ENCODE data around the gene RADIL. TPM values are rescaled to one million over a fixed set of nuclear protein-coding genes. Genes with fewer than 3 reads are reported as not detected.

RADIL gene
- total and polyA plus RNA-seq, 9 of the 15 experiments (the other 6 are each of a cell fraction or from before 2014, with no cell fraction given), result 0.06 to 8.1 (median 1.9) TPM; not detected in 1

DNA sequence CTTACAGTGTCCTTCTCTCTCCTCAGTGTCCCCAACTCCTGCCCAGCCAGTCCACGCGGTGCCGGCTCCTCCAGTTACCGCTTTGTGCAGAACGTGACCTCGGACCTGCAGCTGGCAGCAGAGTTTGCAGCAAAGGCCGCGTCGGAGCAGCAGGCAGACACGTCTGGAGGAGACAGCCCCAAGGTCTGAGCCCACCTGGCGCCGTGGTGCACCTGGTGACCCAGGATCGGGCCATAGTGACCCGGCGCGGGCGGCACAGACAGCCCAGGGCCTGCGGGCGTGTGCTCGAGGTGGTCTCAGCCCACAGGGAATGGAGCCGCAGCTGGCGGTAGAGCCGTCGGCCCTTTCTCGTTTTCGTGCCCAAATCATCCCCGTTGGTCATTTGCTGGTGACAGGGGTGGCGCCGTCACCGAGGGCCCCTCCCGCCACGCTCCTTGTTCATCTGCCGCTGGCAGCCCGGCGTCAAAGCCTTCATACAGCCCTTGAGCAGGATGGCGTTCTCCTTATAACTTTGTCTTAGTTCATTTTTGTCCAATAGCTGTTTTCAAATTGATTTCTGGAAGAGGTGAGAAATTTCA lies 129.0 kb downstream of the RADIL start (continued):
- TF ChIP-seq, protein P1, sequence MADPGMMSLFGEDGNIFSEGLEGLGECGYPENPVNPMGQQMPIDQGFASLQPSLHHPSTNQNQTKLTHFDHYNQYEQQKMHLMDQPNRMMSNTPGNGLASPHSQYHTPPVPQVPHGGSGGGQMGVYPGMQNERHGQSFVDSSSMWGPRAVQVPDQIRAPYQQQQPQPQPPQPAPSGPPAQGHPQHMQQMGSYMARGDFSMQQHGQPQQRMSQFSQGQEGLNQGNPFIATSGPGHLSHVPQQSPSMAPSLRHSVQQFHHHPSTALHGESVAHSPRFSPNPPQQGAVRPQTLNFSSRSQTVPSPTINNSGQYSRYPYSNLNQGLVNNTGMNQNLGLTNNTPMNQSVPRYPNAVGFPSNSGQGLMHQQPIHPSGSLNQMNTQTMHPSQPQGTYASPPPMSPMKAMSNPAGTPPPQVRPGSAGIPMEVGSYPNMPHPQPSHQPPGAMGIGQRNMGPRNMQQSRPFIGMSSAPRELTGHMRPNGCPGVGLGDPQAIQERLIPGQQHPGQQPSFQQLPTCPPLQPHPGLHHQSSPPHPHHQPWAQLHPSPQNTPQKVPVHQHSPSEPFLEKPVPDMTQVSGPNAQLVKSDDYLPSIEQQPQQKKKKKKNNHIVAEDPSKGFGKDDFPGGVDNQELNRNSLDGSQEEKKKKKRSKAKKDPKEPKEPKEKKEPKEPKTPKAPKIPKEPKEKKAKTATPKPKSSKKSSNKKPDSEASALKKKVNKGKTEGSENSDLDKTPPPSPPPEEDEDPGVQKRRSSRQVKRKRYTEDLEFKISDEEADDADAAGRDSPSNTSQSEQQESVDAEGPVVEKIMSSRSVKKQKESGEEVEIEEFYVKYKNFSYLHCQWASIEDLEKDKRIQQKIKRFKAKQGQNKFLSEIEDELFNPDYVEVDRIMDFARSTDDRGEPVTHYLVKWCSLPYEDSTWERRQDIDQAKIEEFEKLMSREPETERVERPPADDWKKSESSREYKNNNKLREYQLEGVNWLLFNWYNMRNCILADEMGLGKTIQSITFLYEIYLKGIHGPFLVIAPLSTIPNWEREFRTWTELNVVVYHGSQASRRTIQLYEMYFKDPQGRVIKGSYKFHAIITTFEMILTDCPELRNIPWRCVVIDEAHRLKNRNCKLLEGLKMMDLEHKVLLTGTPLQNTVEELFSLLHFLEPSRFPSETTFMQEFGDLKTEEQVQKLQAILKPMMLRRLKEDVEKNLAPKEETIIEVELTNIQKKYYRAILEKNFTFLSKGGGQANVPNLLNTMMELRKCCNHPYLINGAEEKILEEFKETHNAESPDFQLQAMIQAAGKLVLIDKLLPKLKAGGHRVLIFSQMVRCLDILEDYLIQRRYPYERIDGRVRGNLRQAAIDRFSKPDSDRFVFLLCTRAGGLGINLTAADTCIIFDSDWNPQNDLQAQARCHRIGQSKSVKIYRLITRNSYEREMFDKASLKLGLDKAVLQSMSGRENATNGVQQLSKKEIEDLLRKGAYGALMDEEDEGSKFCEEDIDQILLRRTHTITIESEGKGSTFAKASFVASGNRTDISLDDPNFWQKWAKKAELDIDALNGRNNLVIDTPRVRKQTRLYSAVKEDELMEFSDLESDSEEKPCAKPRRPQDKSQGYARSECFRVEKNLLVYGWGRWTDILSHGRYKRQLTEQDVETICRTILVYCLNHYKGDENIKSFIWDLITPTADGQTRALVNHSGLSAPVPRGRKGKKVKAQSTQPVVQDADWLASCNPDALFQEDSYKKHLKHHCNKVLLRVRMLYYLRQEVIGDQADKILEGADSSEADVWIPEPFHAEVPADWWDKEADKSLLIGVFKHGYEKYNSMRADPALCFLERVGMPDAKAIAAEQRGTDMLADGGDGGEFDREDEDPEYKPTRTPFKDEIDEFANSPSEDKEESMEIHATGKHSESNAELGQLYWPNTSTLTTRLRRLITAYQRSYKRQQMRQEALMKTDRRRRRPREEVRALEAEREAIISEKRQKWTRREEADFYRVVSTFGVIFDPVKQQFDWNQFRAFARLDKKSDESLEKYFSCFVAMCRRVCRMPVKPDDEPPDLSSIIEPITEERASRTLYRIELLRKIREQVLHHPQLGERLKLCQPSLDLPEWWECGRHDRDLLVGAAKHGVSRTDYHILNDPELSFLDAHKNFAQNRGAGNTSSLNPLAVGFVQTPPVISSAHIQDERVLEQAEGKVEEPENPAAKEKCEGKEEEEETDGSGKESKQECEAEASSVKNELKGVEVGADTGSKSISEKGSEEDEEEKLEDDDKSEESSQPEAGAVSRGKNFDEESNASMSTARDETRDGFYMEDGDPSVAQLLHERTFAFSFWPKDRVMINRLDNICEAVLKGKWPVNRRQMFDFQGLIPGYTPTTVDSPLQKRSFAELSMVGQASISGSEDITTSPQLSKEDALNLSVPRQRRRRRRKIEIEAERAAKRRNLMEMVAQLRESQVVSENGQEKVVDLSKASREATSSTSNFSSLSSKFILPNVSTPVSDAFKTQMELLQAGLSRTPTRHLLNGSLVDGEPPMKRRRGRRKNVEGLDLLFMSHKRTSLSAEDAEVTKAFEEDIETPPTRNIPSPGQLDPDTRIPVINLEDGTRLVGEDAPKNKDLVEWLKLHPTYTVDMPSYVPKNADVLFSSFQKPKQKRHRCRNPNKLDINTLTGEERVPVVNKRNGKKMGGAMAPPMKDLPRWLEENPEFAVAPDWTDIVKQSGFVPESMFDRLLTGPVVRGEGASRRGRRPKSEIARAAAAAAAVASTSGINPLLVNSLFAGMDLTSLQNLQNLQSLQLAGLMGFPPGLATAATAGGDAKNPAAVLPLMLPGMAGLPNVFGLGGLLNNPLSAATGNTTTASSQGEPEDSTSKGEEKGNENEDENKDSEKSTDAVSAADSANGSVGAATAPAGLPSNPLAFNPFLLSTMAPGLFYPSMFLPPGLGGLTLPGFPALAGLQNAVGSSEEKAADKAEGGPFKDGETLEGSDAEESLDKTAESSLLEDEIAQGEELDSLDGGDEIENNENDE (IDR thresholded peaks at IDR 0.05; ENCODE audit: low read depth, low read length), result no peak
- TF ChIP-seq CBX2 (IDR thresholded peaks at IDR 0.05; ENCODE audit: insufficient read depth, low read length, poor library complexity, severe bottlenecking) (no peak), KDM4B (IDR thresholded peaks at IDR 0.05; ENCODE audit: borderline replicate concordance in 2 of 2, low read depth in 1 of 2) (no peak), CBFB (CRISPR knock-in tag; IDR thresholded peaks at IDR 0.05) (no peak), CHD1 (IDR thresholded peaks at IDR 0.05; ENCODE audit: low read length) (no peak), SLC30A9 (CRISPR knock-in tag; IDR thresholded peaks at IDR 0.05) (no peak), ZNF57 (CRISPR knock-in tag; IDR thresholded peaks at IDR 0.05) (no peak), FOS (IDR thresholded peaks at IDR 0.05; ENCODE audit: extremely low read depth, insufficient read length) (no peak), HNRNPK (IDR thresholded peaks at IDR 0.05; ENCODE audit: low read depth, low read length, poor library complexity, severe bottlenecking) (no peak)
- TF ChIP-seq, protein P2, sequence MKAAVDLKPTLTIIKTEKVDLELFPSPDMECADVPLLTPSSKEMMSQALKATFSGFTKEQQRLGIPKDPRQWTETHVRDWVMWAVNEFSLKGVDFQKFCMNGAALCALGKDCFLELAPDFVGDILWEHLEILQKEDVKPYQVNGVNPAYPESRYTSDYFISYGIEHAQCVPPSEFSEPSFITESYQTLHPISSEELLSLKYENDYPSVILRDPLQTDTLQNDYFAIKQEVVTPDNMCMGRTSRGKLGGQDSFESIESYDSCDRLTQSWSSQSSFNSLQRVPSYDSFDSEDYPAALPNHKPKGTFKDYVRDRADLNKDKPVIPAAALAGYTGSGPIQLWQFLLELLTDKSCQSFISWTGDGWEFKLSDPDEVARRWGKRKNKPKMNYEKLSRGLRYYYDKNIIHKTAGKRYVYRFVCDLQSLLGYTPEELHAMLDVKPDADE (conservative IDR thresholded peaks at IDR 0.05; ENCODE audit: control insufficient read depth, low read depth, low read length), result no peak
